GM23338 (cell line): ENCODE results near the gene PVALB.

Experiments
- CREB1 ChIP-seq: fragments of 250-450 bp; sonication (Bioruptor Pico); IDR thresholded peaks from 2 replicates; pipeline ENCODE4 v1.5.0; 2020; ENCODE audit warnings: low read depth, mild to moderate bottlenecking, moderate library complexity
- CTCF ChIP-seq, 2 experiments: fragments of 200-600 bp in 1 of 2; sonication (generic) in 1 of 2; conservative IDR thresholded peaks; 2 replicates each; pipeline versions ENCODE4 v1.5.1 to v1.6.1; 2016 to 2017; ENCODE audit warnings: antibody characterized with exemption in 2 of 2, low read depth in 2 of 2, mild to moderate bottlenecking in 2 of 2, moderate library complexity in 1 of 2
- ETS1 ChIP-seq: IDR thresholded peaks from 2 replicates; pipeline ENCODE4 v1.6.1; 2016; ENCODE audit warnings: antibody characterized with exemption
- EZH2 ChIP-seq: fragments of 200-600 bp; sonication (generic); IDR thresholded peaks from one replicate; pipeline ENCODE4 v1.8.0; 2017; ENCODE audit warnings: antibody characterized with exemption, mild to moderate bottlenecking, low read depth; ENCODE audit not compliant: unreplicated experiment
- EZH2phosphoT487 ChIP-seq: fragments of 200-600 bp; sonication (generic); IDR thresholded peaks from one replicate; pipeline ENCODE4 v1.8.1; 2018; ENCODE audit warnings: antibody characterized with exemption; ENCODE audit not compliant: unreplicated experiment
- NANOG ChIP-seq: IDR thresholded peaks from 2 replicates; pipeline ENCODE4 v1.6.1; 2016; ENCODE audit warnings: antibody characterized with exemption, borderline replicate concordance
- POLR2AphosphoS5 ChIP-seq: IDR thresholded peaks from 2 replicates; pipeline ENCODE4 v1.6.1; 2016; ENCODE audit warnings: antibody characterized with exemption, low read depth
- REST ChIP-seq: IDR thresholded peaks from one replicate; pipeline ENCODE4 v1.6.1; 2018; ENCODE audit warnings: antibody characterized with exemption; ENCODE audit not compliant: unreplicated experiment
- ZNF114 ChIP-seq: fragments of 250-450 bp; sonication (Bioruptor Pico); IDR thresholded peaks from 2 replicates; pipeline ENCODE4 v1.5.0; 2020; ENCODE audit warnings: mild to moderate bottlenecking, moderate library complexity

GRCh38 chr22:36781656-36782627 is 34.9 kb downstream of the PVALB start:
- TF ChIP-seq POLR2AphosphoS5 (no peak), CTCF (conservative IDR thresholded peaks at IDR 0.05; ENCODE audit: low read depth in 2 of 2) (peak; percentile 90), REST (no peak), CREB1 (CRISPR knock-in tag) (peak; percentile 58; the same call in 1 of the 2 replicates), EZH2 (no peak), ETS1 (0 out of 2 replicates have a peak, but pooled peaks have one; percentile 13), EZH2phosphoT487 (no peak), NANOG (no peak), ZNF114 (CRISPR knock-in tag) (no peak)
